Measurements from ENCODE around the gene ABCA4.

The ABCA4 gene

DNA sequence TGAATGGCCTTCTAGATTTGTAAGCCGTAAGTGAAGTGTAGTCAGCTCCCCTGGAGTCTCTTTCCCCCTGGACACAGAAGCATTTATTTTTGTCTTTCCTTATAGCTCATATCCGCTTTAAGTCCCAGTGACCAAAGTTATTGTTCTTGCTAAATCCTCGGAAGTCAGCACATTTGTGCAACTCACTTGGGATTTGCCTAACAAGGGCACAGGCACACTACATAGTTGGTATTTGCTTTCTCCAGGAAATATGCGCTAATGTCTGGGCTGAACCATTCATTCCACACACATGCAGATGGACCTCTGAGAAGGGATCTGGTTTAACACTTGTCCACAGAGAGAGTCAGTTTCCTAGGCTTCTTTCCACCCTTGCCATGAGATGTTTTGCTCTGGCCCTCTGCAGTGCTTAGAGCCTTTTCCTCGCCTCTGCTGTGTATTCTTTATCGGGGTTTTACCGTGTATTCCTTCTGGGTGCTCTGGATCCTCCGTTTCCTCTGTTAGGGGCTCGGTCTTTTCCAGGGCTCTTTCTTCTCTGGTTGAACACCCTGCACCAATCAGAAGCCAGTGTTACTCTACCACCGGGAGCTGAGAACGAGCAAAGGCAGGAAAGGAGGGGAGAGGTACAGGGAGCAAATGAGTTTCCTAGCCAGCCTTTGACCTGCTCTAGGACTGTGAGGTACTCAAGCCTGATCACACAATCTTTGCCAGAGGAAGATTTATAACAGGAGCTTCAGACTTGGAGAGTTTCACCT lies 72.4 kb downstream of the ABCA4 start:
- H3K36me3 ChIP-seq (ENCODE audit: insufficient read depth, low read length) = no peaks in the 10 kb centered on the region
- no peaks in the 10 kb centered on the region for H4K20me1 ChIP-seq (ENCODE audit: insufficient read depth, low read length, poor library complexity, severe bottlenecking)
- no peaks in the 10 kb centered on the region for H3K79me2 ChIP-seq (ENCODE audit: insufficient read depth, low read length)
- H3F3A ChIP-seq (ENCODE audit: low read depth) = no peaks in the 10 kb centered on the region
- H3K9ac ChIP-seq (ENCODE audit: low read depth, low read length, poor library complexity, severe bottlenecking) = no peak overlapping the region
- H3K9me2 ChIP-seq (replicated peaks; ENCODE audit: low read depth, low read length) = no peaks in the 10 kb centered on the region
- no peak overlapping the region for H3K4me3 ChIP-seq (ENCODE audit: low read length, poor library complexity, severe bottlenecking)
- H3K4me2 ChIP-seq (ENCODE audit: low read depth, low read length, poor library complexity, severe bottlenecking) = no peak overlapping the region
- no peak overlapping the region; the same call in 1 of the 2 replicates for H2AFZ ChIP-seq (ENCODE audit: low read length)
- no peaks in the 10 kb centered on the region for H3K4me1 ChIP-seq (ENCODE audit: insufficient read depth, low read length, poor library complexity, severe bottlenecking)
- no peaks in the 10 kb centered on the region for H3K9me3 ChIP-seq (ENCODE audit: insufficient read depth, low read depth, low read length)
- TF ChIP-seq, protein P1, sequence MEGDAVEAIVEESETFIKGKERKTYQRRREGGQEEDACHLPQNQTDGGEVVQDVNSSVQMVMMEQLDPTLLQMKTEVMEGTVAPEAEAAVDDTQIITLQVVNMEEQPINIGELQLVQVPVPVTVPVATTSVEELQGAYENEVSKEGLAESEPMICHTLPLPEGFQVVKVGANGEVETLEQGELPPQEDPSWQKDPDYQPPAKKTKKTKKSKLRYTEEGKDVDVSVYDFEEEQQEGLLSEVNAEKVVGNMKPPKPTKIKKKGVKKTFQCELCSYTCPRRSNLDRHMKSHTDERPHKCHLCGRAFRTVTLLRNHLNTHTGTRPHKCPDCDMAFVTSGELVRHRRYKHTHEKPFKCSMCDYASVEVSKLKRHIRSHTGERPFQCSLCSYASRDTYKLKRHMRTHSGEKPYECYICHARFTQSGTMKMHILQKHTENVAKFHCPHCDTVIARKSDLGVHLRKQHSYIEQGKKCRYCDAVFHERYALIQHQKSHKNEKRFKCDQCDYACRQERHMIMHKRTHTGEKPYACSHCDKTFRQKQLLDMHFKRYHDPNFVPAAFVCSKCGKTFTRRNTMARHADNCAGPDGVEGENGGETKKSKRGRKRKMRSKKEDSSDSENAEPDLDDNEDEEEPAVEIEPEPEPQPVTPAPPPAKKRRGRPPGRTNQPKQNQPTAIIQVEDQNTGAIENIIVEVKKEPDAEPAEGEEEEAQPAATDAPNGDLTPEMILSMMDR (conservative IDR thresholded peaks at IDR 0.05; ENCODE audit: low read length) = no peak
- TF ChIP-seq EZH2phosphoT487 (IDR thresholded peaks at IDR 0.05; ENCODE audit: borderline replicate concordance) = no peak
- no peaks in the 10 kb centered on the region for H3K27me3 ChIP-seq (ENCODE audit: insufficient read depth, low read length, poor library complexity, severe bottlenecking)

DNA sequence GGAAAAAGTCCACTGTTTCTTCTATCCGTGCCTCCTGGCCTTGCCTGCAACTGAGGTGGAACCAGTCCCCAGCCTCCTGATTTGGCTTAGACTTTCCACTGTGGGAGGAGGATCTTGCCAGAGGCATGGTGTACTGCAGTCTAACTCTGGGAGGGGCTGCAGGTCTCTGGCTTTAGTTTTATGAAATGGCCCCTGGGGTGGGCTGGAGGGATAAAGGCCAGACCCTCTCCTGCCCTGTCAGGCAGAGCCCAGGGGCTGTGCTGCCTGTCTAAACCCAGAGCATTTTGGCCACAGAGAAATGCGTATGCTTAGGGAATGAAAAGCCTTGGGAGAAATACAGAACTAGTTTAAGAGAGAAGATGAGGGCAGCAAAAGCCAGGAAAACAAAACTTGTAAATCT lies 73.0 kb downstream of the ABCA4 start:
- Histone ChIP-seq H3K27me3 (ENCODE audit: insufficient read depth, low read length, poor library complexity, severe bottlenecking) (no peaks in the 10 kb centered on the region), H3K9me3 (ENCODE audit: insufficient read depth, low read depth, low read length) (no peaks in the 10 kb centered on the region), H3F3A (ENCODE audit: low read depth) (no peaks in the 10 kb centered on the region), H3K4me1 (ENCODE audit: insufficient read depth, low read length, poor library complexity, severe bottlenecking) (no peaks in the 10 kb centered on the region), H2AFZ (ENCODE audit: low read length) (no peak overlapping the region), H3K4me3 (ENCODE audit: low read length, poor library complexity, severe bottlenecking) (no peak overlapping the region), H3K9ac (ENCODE audit: low read depth, low read length, poor library complexity, severe bottlenecking) (no peak overlapping the region), H3K4me2 (ENCODE audit: low read depth, low read length, poor library complexity, severe bottlenecking) (no peak overlapping the region), H3K36me3 (ENCODE audit: insufficient read depth, low read length) (no peaks in the 10 kb centered on the region), H4K20me1 (ENCODE audit: insufficient read depth, low read length, poor library complexity, severe bottlenecking) (no peaks in the 10 kb centered on the region), H3K9me2 (replicated peaks; ENCODE audit: low read depth, low read length) (no peaks in the 10 kb centered on the region), H3K79me2 (ENCODE audit: insufficient read depth, low read length) (no peaks in the 10 kb centered on the region)
- no peak for TF ChIP-seq EZH2phosphoT487 (IDR thresholded peaks at IDR 0.05; ENCODE audit: borderline replicate concordance)
- TF ChIP-seq, protein P1 (conservative IDR thresholded peaks at IDR 0.05; ENCODE audit: low read length) = no peak

DNA sequence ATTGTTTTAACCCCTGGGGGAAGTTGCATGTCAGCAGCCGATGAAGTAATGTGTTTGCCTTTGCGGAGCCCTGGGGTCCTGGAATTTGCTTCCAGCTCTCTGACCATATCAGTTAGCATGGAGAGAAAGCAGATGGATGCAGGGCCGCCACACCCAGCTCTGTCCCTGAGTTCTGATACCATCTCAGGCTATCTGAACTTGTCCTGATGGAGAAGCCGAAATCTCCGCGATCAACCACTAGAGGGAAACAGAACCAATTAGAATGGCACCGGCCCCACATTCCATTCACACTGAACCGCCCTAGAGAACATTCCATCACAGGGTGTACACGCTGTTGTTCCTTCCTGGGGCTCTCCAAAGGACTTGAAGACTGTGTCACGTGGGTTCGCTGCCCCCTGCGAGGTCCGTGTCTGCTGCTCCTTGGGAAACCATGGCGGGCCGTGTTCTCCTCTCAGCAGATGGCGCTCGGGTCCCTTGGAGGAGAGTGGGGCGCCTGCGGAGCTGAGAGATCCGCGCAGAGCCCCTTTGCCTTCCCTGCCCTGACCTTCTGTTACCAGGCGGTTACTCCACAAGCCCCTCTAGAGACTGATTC lies 75.4 kb downstream of the ABCA4 start:
- no peak overlapping the region for H3K9ac ChIP-seq (ENCODE audit: low read depth, low read length, poor library complexity, severe bottlenecking)
- no peaks in the 10 kb centered on the region for H3F3A ChIP-seq (ENCODE audit: low read depth)
- 0 out of 2 replicates have a peak overlapping the region, but pooled peaks have one; percentile 11 for H2AFZ ChIP-seq (ENCODE audit: low read length)
- H3K9me2 ChIP-seq (replicated peaks; ENCODE audit: low read depth, low read length) = no peaks in the 10 kb centered on the region
- no peaks in the 10 kb centered on the region for H3K27me3 ChIP-seq (ENCODE audit: insufficient read depth, low read length, poor library complexity, severe bottlenecking)
- no peaks in the 10 kb centered on the region for H3K79me2 ChIP-seq (ENCODE audit: insufficient read depth, low read length)
- H3K4me1 ChIP-seq (ENCODE audit: insufficient read depth, low read length, poor library complexity, severe bottlenecking) = no peaks in the 10 kb centered on the region
- H4K20me1 ChIP-seq (ENCODE audit: insufficient read depth, low read length, poor library complexity, severe bottlenecking) = no peaks in the 10 kb centered on the region
- no peak overlapping the region for H3K4me3 ChIP-seq (ENCODE audit: low read length, poor library complexity, severe bottlenecking)
- H3K9me3 ChIP-seq (ENCODE audit: insufficient read depth, low read depth, low read length) = no peaks in the 10 kb centered on the region
- no peak overlapping the region for H3K4me2 ChIP-seq (ENCODE audit: low read depth, low read length, poor library complexity, severe bottlenecking)
- no peaks in the 10 kb centered on the region for H3K36me3 ChIP-seq (ENCODE audit: insufficient read depth, low read length)
- TF ChIP-seq EZH2phosphoT487 (IDR thresholded peaks at IDR 0.05; ENCODE audit: borderline replicate concordance) = no peak
- TF ChIP-seq, protein P1 (conservative IDR thresholded peaks at IDR 0.05; ENCODE audit: low read length) = peak; percentile 72

Measured in Loucy (cell line).